GM23248 (cell line): ENCODE results near the gene GPR162. TPM values are rescaled to one million over a fixed set of nuclear protein-coding genes. Genes with fewer than 3 reads are reported as not detected.

Experiments
- DNase-seq: peaks from one replicate; pipeline ENCODE4 v3.0.0-alpha.2; 2015
- H2AFZ ChIP-seq: fragments of 200-600 bp; sonication (generic); 2 replicates; pipeline ENCODE4 v1.6.1; 2016; ENCODE audit warnings: antibody characterized with exemption
- H3F3A ChIP-seq: fragments of 200-600 bp; sonication (generic); 2 replicates; pipeline ENCODE4 v1.6.1; 2016; ENCODE audit warnings: mild to moderate bottlenecking, antibody characterized with exemption, mixed run types; ENCODE audit not compliant: insufficient read depth
- H3K27ac ChIP-seq: fragments of 200-600 bp; sonication (generic); 2 replicates; pipeline ENCODE4 v1.5.1; 2016; ENCODE audit warnings: mild to moderate bottlenecking
- H3K27me3 ChIP-seq: fragments of 200-600 bp; sonication (generic); replicated peaks from 2 replicates; pipeline ENCODE4 v1.6.1; 2016; ENCODE audit warnings: mild to moderate bottlenecking; ENCODE audit not compliant: insufficient read depth
- H3K36me3 ChIP-seq: fragments of 200-600 bp; sonication (generic); 2 replicates; pipeline ENCODE4 v1.6.1; 2016; ENCODE audit warnings: low read depth, mild to moderate bottlenecking
- H3K4me1 ChIP-seq: fragments of 200-600 bp; sonication (generic); 2 replicates; pipeline ENCODE4 v1.6.1; 2016; ENCODE audit warnings: mild to moderate bottlenecking; ENCODE audit not compliant: insufficient read depth
- H3K4me2 ChIP-seq: fragments of 200-600 bp; sonication (generic); one replicate; pipeline ENCODE4 v1.6.1; 2016; ENCODE audit warnings: mild to moderate bottlenecking; ENCODE audit not compliant: unreplicated experiment
- H3K4me3 ChIP-seq: fragments of 200-600 bp; sonication (generic); 2 replicates; pipeline ENCODE4 v1.5.1; 2016; ENCODE audit warnings: mild to moderate bottlenecking
- H3K79me2 ChIP-seq: fragments of 200-600 bp; sonication (generic); 2 replicates; pipeline ENCODE4 v1.6.1; 2016; ENCODE audit warnings: mild to moderate bottlenecking; ENCODE audit not compliant: insufficient read depth
- H3K9ac ChIP-seq: fragments of 200-600 bp; sonication (generic); 2 replicates; pipeline ENCODE4 v1.6.1; 2016; ENCODE audit warnings: mild to moderate bottlenecking
- H3K9me2 ChIP-seq: fragments of 200-600 bp; sonication (generic); 2 replicates; pipeline ENCODE4 v1.6.1; 2016; ENCODE audit warnings: mixed run types, mild to moderate bottlenecking, moderate library complexity; ENCODE audit not compliant: insufficient read depth
- H3K9me3 ChIP-seq: fragments of 200-600 bp; sonication (generic); one replicate; pipeline ENCODE4 v1.6.1; 2017; ENCODE audit warnings: low read depth
- H4K20me1 ChIP-seq: fragments of 200-600 bp; sonication (generic); 2 replicates; pipeline ENCODE4 v1.6.0; 2016; ENCODE audit not compliant: insufficient read depth
- EZH2 ChIP-seq: fragments of 200-600 bp; sonication (generic); IDR thresholded peaks from 2 replicates; pipeline ENCODE4 v1.6.1; 2018; ENCODE audit warnings: antibody characterized with exemption, mild to moderate bottlenecking; ENCODE audit not compliant: insufficient read depth, poor library complexity, severe bottlenecking
- EZH2phosphoT487 ChIP-seq: fragments of 200-600 bp; sonication (generic); IDR thresholded peaks from 2 replicates; pipeline ENCODE4 v1.6.1; 2018; ENCODE audit warnings: antibody characterized with exemption, moderate library complexity, mild to moderate bottlenecking, low read depth; ENCODE audit not compliant: insufficient read depth
- whole genome bisulfite sequencing, 2 experiments: methylation state at CpG; one replicate each; pipeline ENCODE4 v1.1.6; 2015 to 2017; ENCODE audit warnings: low lambda C conversion rate in 2 of 2, low coverage in 1 of 2; ENCODE audit errors: missing lambda C conversion rate in 2 of 2; 5-methylcytosine and 5-hydroxymethylcytosine counted together
- in situ Hi-C: fragments of 300-500 bp; cut with MboI; formaldehyde crosslinking; loops from 2 replicates; pipeline ENCODE4 v1.15.0; 2020
- polyA plus RNA-seq: library from polyadenylated mRNA; unstranded; fragments of >200 nt; fragmentation: Nextera tagmentation; extraction: Ambion mirVana; gene quantifications from 2 replicates; pipeline ENCODE4 v1.2.1, GENCODE V29; 2016
- total RNA-seq: library from RNA; depleted of rRNA; stranded (reverse); fragments of >200 nt; shearing (Covaris generic); gene quantifications from 2 replicates; pipeline ENCODE4 v1.2.3, GENCODE V29; 2014

The GPR162 gene
- total and polyA plus RNA-seq, 2 experiments from 2014 or later, result 0.21 to 2.8 TPM

DNA sequence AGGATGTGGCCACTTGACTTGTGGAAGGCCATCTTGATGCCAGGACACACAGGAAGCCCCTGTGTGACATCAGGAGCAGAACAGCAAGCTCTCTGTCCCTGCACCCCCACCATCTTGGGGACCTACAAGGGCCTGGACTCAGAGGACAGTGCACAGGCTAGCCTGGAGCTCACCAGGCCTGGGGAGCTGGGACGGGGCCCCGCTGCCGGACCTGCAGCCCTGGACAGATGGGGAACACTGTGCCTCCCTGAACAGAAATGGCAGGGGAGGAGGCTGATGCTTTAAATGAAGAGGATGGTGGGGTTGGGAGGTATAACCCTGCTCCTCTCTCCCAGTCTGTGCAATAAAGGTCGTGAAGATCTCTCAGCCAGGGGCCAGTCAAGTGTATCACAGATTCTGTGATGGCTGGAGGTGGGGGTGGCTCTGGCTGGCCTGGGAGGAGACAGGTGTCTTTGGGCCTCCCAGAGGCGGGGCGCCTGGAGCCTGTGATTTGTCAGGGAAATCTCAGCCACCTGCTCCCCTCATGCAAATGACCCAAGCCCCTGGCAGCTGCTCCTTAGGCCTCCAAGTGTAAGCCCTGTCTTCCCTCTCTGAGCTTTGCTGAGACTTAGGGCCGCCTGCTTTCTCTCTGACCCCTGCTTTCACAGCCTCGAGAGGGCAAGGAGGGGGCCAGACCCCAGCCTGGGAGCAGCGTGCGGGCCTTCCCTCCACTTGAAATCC, 18.0 kb downstream of the GPR162 start:
- Histone ChIP-seq H3K36me3 (peaks cover 3% of the 10 kb centered on the region; the same call in 1 of the 2 replicates), H3K9ac (no peak overlapping the region), H4K20me1 (no peaks in the 10 kb centered on the region), H3K27me3 (no peaks in the 10 kb centered on the region), H3K4me2 (no peak overlapping the region), H3F3A (no peaks in the 10 kb centered on the region), H3K79me2 (no peaks in the 10 kb centered on the region), H3K4me3 (no peak overlapping the region), H3K9me3 (no peaks in the 10 kb centered on the region), H3K4me1 (no peaks in the 10 kb centered on the region), H3K9me2 (no peaks in the 10 kb centered on the region), H2AFZ (no peak overlapping the region), H3K27ac (no peak overlapping the region)
- TF ChIP-seq EZH2 (no peak), EZH2phosphoT487 (no peak)
- in situ Hi-C loops, result no loop called here
- DNase-seq, result no peak
- WGBS, 2 experiments, result 77 to 79% methylated on average over 10 of the region's 10 CpGs

DNA sequence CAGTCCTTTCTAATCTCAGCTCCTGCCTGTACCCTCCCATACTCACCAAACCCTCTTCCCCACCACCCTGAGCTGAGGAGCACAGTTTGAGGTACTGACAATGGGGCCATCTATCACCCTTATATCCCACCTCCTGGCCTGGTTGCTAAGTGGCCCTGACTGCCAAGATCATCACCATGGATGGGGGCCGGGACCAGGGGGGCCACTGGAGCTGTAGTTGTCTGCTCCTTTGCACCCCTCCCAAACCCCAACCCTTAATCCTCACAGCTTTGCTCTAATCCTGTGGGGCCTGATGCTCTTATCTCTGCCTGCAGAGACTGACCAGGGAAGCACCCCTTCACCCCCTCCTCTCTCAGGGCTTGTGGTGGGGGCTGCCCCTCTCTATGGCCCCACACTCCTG, 18.7 kb downstream of the GPR162 start:
- H3F3A ChIP-seq, result no peaks in the 10 kb centered on the region
- H3K36me3 ChIP-seq, result peaks cover 9% of the 10 kb centered on the region; the same call in 1 of the 2 replicates
- no peak overlapping the region for H2AFZ ChIP-seq
- no peak for DNase-seq
- H4K20me1 ChIP-seq, result no peaks in the 10 kb centered on the region
- no peak overlapping the region for H3K27ac ChIP-seq
- no peaks in the 10 kb centered on the region for H3K27me3 ChIP-seq
- no peaks in the 10 kb centered on the region for H3K9me3 ChIP-seq
- 80% methylated on average over 1 of the region's 1 CpG for WGBS, 2 experiments
- no peaks in the 10 kb centered on the region for H3K4me1 ChIP-seq
- no peaks in the 10 kb centered on the region for H3K79me2 ChIP-seq
- no peak overlapping the region for H3K9ac ChIP-seq
- in situ Hi-C loops, result no loop called here
- H3K4me3 ChIP-seq, result no peak overlapping the region
- H3K9me2 ChIP-seq, result no peaks in the 10 kb centered on the region
- H3K4me2 ChIP-seq, result no peak overlapping the region
- TF ChIP-seq EZH2, result no peak
- no peak for TF ChIP-seq EZH2phosphoT487

DNA sequence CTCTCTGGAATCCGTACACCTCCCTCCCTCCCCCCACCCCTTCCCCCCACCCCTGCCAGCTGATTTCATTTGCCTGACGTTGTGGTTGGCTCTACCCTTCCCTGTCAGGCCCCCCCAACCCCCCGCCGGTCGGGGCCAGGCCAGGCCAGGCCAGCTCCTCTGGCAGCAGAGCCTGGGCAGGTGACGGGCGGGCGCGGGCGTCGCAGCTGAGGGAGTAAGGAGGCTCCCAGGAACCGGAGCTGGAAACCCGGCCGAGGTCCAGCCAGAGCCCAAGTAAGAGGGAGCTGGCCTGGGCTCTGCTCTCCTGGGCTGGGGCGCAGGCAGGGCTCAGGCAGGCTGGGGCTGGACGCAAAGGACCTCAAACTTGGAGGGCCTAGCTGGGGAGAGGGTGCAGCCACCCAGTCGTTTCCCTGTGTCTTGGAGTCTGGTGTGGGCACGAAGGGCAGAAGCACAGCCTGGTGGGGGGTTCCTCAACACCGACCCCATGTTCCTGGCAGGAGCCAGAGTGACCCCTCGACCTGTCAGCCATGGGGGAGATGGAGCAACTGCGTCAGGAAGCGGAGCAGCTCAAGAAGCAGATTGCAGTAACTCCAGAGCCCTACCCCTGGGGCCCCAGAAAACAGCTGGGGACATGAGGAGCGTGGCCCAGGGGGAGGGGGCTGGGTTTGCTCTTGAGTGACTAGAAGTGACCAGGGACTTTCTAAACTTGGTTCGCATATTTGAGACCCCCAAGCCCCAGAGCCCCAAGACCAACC, 19.3 kb downstream of the GPR162 start, which contains the start of gene GNB3:
GNB3 (plus strand) TSS at position 165 of the 755 bp plus-strand sequence; CDS start at position 528, 363 bp downstream.
- no peak within 1 kb of the TSS for H3K9ac ChIP-seq
- H3K79me2 ChIP-seq, result no peaks in the 10 kb centered on the region
- in situ Hi-C loops, result no loop called here
- no peaks in the 10 kb centered on the region for H3K4me1 ChIP-seq
- no peak within 1 kb of the TSS for H3K4me3 ChIP-seq
- no peak within 1 kb of the TSS for H2AFZ ChIP-seq
- TF ChIP-seq EZH2, result no peak
- no peak for TF ChIP-seq EZH2phosphoT487
- 76 to 86% methylated on average over 19 to 24 of the region's 24 CpGs for WGBS, 2 experiments
- H3K36me3 ChIP-seq, result peaks cover 11% of the 10 kb centered on the region; the same call in 1 of the 2 replicates
- no peaks in the 10 kb centered on the region for H3F3A ChIP-seq
- H3K9me2 ChIP-seq, result no peaks in the 10 kb centered on the region
- no peak within 1 kb of the TSS for H3K4me2 ChIP-seq
- H3K27me3 ChIP-seq, result no peaks in the 10 kb centered on the region
- DNase-seq, result no peak
- no peaks in the 10 kb centered on the region for H3K9me3 ChIP-seq
- H3K27ac ChIP-seq, result no peak within 1 kb of the TSS
- H4K20me1 ChIP-seq, result no peaks in the 10 kb centered on the region

DNA sequence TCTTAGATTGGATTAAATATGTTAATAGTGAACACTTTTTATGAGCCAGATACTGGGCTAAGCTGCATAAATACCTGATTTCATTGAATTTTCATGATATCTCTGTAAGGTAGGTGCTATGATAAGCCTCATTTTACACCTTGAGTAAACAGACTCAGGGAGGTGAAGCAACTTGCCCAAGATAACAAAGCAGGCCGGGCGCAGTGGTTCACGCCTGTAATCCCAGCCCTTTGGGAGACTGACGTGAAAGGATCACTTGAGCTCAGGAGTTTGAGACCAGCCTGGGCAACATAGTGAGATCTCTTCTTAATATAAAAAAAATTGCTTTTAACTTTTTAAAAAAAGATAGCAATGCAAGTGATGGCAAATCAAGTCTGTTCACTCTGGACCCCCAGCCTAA, 20.5 kb downstream of the GPR162 start:
- Histone ChIP-seq H4K20me1 (no peaks in the 10 kb centered on the region), H3F3A (no peaks in the 10 kb centered on the region), H3K9me2 (no peaks in the 10 kb centered on the region), H3K27ac (no peak overlapping the region), H3K4me2 (no peak overlapping the region), H3K9ac (no peak overlapping the region), H3K4me3 (no peak overlapping the region), H3K79me2 (peaks cover 4% of the 10 kb centered on the region; the same call in 1 of the 2 replicates), H3K36me3 (peaks cover 13% of the 10 kb centered on the region; the same call in 1 of the 2 replicates), H3K4me1 (no peaks in the 10 kb centered on the region), H2AFZ (no peak overlapping the region), H3K9me3 (no peaks in the 10 kb centered on the region), H3K27me3 (no peaks in the 10 kb centered on the region)
- no peak for TF ChIP-seq EZH2
- no peak for TF ChIP-seq EZH2phosphoT487
- DNase-seq, result no peak
- in situ Hi-C loops, result no loop called here
- WGBS, 2 experiments, result 96% methylated on average over 4 of the region's 4 CpGs
